A549 treated with ZK216348 at 1 μM for 4 hours (cell line): ENCODE measurements around the gene LYSMD3. TPM values are rescaled to one million over a fixed set of nuclear protein-coding genes. Genes with fewer than 3 reads are reported as not detected.

ENCODE experiments used
- total RNA-seq: library from RNA; stranded (reverse); fragments of 200-300 nt; extraction: Qiagen RNA extraction; gene quantifications from 5 replicates; pipeline ENCODE4 v1.2.3, GENCODE V29; 2022; ENCODE audit warnings: low read depth

Gene LYSMD3
- 5.6 to 11.0 TPM (median 9.2 TPM) in 5 replicates for total RNA-seq

DNA sequence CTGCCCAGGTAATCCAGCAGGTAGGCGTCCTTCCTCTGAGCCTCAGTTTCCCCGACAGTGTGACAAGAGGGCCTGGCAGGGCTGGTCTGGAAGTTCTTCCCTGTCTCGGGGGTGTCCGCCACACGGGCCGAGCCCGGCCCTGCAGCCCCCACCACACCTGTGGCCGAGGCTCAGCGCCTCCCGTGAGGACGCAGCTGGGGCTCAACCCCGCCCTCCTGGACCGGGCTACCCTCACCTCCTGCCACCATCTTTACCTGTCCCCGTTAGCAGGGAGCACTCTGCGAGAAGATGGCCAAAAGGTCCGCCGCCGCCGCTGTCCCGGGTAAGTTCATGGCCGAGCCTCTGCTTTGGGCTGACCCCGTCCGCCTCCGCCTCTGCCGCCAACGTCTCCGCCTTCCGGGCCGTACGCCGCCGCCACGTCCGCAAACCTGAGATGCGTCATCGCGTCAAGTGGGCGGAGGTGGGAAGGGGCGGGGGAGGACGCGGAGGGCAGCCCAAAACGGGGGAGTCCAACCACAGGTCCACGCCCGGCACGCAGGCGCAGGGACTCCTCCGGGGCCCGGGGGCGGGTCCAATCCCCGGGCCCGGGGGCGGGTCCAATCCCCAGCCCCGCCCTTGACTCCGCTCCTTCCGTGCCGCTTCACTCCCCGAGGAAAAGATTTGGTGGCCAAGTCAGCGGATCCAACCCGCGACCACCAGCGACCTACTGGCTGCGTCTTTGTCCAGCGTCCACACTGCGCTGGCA, at the start of gene LYSMD3:
Gene LYSMD3 (minus strand): TSS at position 391 of the 745 bp plus-strand sequence. CDS start 4,295 bp downstream, outside the sequence.

DNA sequence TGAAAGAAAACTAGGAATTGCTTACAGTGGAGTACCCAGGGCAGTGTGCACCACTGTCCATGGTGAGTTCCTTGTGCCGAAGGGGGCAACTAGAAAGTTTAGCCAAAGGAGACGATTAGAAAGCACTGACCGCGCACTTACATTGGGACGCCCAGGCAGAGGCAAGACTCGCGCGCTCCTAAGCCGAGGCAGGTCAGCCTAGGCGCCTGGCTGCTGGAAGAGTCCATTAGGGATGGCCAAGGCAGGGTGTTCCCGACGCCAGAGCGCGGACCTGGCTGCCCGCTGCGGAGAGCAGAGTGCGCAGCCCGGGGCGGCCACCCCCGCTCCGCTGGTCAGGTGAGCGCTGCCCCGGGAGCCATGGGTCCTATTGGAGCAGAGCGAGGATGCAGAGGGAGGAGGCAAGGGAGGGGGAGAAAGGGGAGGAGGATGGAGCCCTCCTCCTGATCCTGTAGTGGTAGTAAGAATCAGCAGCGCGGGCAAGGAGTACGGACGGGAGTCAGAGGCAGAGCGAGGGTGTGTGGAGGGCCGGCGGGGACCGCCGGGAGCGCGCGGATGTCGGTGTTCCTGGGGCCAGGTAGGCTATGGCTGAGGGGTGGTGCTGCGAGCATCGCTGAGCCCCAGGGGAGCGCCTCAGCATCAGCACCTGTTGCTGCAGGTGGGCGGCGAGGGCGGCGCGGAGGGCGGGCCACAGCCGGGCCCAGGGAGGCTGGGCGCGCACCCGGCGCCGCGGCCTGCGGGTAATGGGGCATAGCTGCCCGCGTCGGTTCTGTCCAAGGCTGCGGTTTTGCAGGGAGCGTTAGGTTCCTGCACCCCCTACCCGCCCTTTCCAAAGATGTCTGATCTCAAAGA, 29.2 kb upstream of the LYSMD3 start, which contains the start of gene ADGRV1:
Gene ADGRV1 (plus strand): TSS at position 454 of the 849 bp plus-strand sequence. CDS start 99 bp downstream, at position 553.

DNA sequence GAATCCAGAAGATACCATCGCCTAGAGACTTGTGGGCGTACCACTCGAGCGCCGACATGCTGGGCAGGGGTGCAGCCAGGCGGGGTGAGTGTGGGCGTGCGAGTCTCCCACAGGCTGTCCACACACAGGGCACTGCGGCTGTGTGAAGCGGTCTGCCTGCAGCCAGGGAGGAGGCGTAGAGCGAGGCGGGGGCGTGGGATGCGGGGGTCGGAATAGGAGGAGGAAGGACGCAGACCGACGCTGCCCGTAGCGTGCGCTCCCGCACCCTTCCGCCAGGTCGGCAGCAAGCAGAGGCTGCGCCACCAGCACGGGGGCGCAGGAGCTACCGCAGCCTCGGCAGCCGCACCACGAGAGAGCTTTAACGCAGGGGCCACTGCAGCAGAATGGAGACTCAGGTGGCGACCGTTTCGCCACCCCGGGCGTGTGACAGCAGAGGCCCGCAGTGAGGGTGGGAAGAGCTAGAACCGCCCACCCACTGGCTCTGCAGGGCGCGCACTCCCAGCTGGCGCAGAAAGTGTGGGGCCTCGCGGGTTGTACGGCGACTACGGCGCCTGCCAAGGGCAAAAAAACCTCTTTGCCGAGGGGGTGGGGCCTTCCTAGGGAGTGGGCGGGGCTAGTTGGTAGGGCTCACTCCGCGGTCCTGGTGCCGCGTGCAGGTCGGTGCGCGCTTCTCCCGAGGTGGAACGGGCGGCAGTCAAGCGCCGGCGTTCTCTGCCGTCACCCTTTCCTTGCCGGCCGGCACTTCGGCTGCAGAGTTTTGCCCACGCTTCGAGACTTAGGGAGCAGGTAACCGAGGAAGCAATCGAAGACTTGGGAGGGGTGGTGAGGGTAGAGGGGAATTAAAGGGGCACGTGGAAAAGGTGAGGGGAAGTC, 54.9 kb downstream of the LYSMD3 start, which contains the start of the genes MBLAC2 and POLR3G:
Gene MBLAC2 (minus strand): TSS at position 537 of the 873 bp plus-strand sequence. CDS start 479 bp downstream, at position 58.
Gene POLR3G (plus strand): TSS at position 630 of the 873 bp plus-strand sequence. CDS start 10,704 bp downstream, outside the sequence.

Other genes starting within 250 kb of the LYSMD3 start
- 18.1 to 50.3 TPM (median 24.7 TPM) in 5 replicates for gene CETN3, start 119.8 kb downstream of the LYSMD3 start, total RNA-seq
- gene MBLAC2, start 54.8 kb downstream of the LYSMD3 start, total RNA-seq: 1.5 to 3.2 TPM (median 2.5 TPM) in 5 replicates
- gene POLR3G, start 54.7 kb downstream of the LYSMD3 start, total RNA-seq: 9.2 to 19.3 TPM (median 17.2 TPM) in 5 replicates
- 0.57 to 0.91 TPM (median 0.78 TPM) in 5 replicates for gene ADGRV1, start 29.2 kb upstream of the LYSMD3 start, total RNA-seq